ENCODE results near the gene ARSG. TPM values are rescaled to one million over a fixed set of nuclear protein-coding genes. Genes with fewer than 3 reads are reported as not detected.

Gene ARSG
- total and polyA plus RNA-seq, 2 of the 13 experiments (the other 11 are each of a cell fraction or from before 2014, with no cell fraction given), result 3.7 to 15.2 TPM

- 0 out of 2 replicates have a peak, but pooled peaks have one; percentile 22 for TF ChIP-seq SIX1 (CRISPR knock-in tag; IDR thresholded peaks at IDR 0.05; ENCODE audit: borderline replicate concordance)
- TF ChIP-seq BCL3 (CRISPR knock-in tag; IDR thresholded peaks at IDR 0.05), result peak; percentile 7; the same call in 1 of the 2 replicates
- TF ChIP-seq MXD3 (CRISPR knock-in tag; IDR thresholded peaks at IDR 0.05), result no peak
- TF ChIP-seq ZBTB34 (CRISPR knock-in tag; IDR thresholded peaks at IDR 0.05), result no peak
- peak; percentile 53; the same call in 1 of the 2 replicates for TF ChIP-seq ZIK1 (CRISPR knock-in tag; IDR thresholded peaks at IDR 0.05; ENCODE audit: borderline replicate concordance, low read depth)
- no peak for TF ChIP-seq ZNF7 (CRISPR knock-in tag; IDR thresholded peaks at IDR 0.05)
- TF ChIP-seq SALL1 (CRISPR knock-in tag; IDR thresholded peaks at IDR 0.05), result peak; percentile 33; the same call in 1 of the 2 replicates
- no peak for TF ChIP-seq TFAP4 (IDR thresholded peaks at IDR 0.05; ENCODE audit: borderline replicate concordance, low read depth)
- TF ChIP-seq ZNF431 (CRISPR knock-in tag; IDR thresholded peaks at IDR 0.05; ENCODE audit: borderline replicate concordance, low read depth), result 0 out of 2 replicates have a peak, but pooled peaks have one; percentile 55
- no peak for TF ChIP-seq KLF16 (CRISPR knock-in tag; IDR thresholded peaks at IDR 0.05)
- no peak for TF ChIP-seq KDM6A (CRISPR knock-in tag; IDR thresholded peaks at IDR 0.05; ENCODE audit: low read depth)
- no peak for TF ChIP-seq ZNF703 (CRISPR knock-in tag; IDR thresholded peaks at IDR 0.05; ENCODE audit: borderline replicate concordance)
- no peak for TF ChIP-seq TEAD3 (CRISPR knock-in tag; optimal IDR thresholded peaks at IDR 0.05; ENCODE audit: borderline replicate concordance)
- TF ChIP-seq SALL2 (CRISPR knock-in tag; IDR thresholded peaks at IDR 0.05), result peak; percentile 78
- TF ChIP-seq ZNF777 (CRISPR knock-in tag; IDR thresholded peaks at IDR 0.05), result peak; percentile 64; the same call in 1 of the 2 replicates
- TF ChIP-seq AHDC1 (CRISPR knock-in tag; IDR thresholded peaks at IDR 0.05; ENCODE audit: borderline replicate concordance), result no peak
These were observed at the start of gene ARSG, which contains the start of gene SLC16A6 (continued) for GRCh38 chr17:68290955-68291835.
